HG03575 (cell line): ENCODE measurements around the gene CBLB.

ENCODE experiments used
- ATAC-seq: cut with Tn5 transposase; IDR thresholded peaks from one replicate; pipeline ENCODE4 v1.9.1; 2021; ENCODE audit not compliant: unreplicated experiment, insufficient number of reproducible peaks, low FRiP score; ENCODE audit errors: extremely low read depth

Gene CBLB

DNA sequence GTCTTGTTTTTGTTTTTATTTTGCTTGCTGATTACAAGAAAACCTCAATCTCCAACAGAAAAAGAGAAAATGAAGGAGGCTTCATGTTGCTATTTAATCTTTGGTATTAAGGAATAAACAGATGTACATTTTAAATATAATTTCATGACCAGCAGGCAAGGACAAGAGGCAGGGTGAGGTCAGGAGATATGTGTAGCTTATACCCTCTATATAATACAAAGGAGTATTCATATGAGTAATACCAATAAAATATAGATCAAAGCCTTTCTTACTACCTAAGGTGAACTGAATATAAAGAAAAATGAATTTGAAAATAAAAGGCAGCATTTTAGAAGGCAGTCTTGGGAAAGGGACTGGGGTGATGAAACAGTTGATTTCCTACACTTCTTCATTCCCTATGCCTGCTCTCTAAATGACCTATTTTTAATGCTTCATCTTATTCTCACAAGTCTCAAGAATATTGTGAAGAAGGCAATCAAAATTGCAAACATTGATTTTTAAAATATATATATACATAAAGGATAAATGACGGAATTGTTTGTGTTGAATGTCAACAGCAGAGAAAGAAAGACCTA, 8.6 kb upstream of the CBLB start:
- ATAC-seq: no peak

DNA sequence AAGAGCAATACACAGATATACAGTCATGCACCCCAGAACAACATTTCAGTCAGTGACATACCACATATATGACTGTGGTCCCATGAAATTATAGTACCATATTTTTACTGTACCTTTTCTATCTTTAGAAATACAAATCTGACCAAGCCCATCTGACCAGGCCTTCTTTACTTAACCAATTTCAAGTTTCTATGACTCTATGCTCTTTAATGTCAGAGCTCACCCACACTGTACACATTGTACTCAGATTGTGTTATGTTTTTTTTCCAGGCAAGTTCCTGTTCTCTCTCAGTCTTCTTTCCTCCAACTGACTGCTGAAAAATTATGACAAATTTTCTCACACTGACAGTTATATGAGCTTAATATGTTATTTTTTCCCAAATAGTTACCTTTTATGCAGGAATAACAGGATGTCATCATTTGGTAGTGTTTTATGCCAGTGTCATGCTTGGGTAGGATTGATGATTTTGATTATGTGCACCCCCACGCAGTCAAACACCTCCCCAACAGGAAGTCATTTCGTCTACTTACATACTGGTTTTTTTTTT, 8.0 kb upstream of the CBLB start:
- ATAC-seq: peak; percentile 36

DNA sequence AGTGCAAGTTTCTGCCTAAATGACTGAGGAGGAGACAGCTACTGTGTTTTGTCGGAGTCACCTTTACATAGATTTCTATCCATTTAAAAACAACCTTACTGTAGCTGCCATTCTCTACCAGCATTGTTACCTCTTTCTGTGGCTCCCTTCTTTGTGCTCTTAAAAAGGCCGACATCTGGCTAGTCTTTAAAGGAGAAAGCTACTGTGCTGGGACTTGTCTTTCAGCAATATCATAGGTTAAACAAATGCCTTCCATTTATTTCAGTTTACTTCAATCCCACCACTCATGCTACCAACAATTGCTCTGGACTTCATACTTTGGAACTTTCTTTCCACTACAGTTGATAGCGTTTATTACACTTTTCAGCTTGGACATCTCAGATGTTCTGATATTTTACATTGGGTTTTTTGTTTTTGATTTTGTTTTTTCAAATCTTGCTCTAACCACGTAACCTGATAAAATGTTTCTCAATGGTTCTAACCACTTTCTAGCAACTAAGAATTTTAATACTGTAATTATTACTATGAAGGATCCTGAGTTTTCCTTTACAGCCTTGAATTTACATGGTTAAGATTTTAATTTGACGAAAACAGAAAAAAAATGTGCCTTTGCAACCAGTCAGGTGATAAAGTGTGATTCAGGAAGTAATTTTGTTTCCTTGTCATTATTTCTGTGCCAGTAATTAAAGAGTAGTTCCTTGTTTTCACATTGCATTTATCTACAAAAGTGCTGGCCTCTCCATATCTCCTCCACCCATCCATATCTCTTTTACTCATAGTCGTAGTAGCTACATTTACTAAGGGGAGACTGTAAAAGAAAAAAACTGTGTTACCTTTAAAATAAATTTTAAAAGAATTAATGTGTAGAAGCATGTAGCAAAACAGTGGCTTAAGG, 1.3 kb upstream of the CBLB start:
- ATAC-seq: no peak

DNA sequence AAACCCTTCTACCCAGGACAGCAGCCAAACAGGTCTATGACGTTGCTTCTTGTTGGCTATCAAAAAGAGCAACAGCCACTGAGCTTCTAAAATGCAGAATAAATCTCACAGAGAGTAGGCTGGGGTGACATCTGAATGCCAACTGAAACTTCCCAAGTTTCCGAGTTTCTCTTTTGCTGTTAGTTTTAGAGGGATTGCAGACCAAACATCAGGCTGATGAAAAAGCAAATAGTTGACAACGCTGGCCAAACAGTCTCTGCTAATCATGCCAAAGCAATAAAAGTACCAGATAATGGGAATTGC, 670 bp upstream of the CBLB start:
- no peak for ATAC-seq

DNA sequence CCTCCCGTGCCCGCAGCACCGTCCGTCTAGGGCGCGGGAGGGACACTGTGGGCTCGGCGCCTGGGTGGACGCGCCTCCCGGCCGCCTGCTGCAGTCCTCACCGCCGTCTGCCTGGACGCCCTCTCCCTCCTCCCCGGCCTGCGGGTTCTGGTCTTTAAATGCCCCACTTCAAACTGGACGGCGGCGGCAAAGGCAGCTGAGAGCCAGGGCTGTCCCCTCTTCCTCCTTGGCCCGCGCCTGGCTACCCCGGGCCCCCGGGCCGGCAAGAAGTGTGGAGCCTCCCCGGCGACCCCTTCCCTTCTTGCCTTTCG, 426 bp downstream of the CBLB start:
- no peak for ATAC-seq

- no peak for ATAC-seq
These were observed 941 bp downstream of the CBLB start for GRCh38 chr3:105867712-105868430.

- ATAC-seq: peak; percentile 26
These were observed 1.9 kb downstream of the CBLB start for GRCh38 chr3:105866656-105867653.

DNA sequence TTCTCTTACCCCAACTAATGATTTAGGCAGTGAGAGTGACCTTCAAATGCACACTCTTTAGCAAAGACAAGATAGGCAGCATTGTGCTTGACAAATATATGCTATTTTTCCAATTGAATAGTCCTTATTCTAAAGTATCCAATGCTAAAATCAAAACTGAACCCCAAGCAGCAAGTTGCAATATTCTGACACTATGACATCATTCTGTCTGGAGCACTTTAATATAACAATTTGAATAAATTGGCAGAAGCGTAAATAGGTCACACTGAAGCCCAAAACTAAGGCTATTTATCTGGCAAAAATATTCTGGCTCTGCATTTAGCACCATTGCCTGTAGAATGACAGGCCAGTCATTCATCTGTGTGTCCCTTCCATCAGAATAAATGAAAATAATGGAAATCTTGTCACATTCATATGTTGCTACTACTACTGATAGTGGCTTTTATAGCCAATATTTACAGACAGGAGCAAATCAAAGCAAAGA, 2.9 kb downstream of the CBLB start:
- no peak for ATAC-seq

DNA sequence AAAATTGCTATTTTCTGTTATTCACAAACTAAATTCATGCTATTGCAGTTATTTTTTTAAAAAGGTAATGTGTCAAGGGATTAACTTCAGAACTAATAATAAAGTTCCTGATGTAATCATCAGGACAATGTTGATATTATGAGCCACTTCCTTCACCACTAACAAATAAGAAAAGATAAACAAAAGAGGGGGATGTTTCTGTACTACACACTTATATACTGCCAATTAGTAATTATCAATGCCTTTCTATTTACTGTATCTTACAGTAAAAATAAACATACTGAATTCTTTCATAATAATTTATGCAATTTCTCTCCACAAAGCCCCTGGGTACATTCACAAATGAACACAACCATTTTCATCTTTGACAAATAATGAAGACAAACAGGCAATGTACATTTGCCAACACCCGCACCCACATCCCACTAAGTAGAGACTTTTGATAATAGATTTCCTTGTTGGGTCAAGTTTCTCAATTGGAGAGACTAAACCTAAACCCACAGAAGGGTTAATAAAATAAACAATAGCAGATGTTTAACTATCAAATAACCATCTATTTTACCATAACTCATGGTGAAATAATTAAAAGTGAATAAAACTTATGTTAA, 3.7 kb downstream of the CBLB start:
- no peak for ATAC-seq

DNA sequence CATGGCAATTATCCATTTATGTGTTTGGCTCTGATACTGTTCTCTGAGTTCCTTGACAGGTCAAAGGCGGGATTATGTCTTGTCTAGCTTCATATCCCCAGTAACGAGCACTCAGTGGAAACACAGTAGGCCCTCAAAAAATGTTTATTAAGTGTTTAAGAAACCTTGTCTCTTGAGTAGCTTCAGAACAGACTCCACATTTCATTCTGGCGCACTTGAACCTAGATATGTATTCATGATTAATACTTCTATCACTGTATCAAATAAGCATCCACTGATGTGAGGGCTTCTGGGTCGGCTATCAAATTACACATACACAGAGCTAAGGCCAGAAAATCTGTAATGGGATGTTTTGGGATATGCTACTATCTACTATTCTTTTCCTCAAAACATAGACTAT, 4.6 kb downstream of the CBLB start:
- ATAC-seq: no peak

GRCh38 chr3:105863608-105864007, 5.2 kb downstream of the CBLB start:
- ATAC-seq: no peak

DNA sequence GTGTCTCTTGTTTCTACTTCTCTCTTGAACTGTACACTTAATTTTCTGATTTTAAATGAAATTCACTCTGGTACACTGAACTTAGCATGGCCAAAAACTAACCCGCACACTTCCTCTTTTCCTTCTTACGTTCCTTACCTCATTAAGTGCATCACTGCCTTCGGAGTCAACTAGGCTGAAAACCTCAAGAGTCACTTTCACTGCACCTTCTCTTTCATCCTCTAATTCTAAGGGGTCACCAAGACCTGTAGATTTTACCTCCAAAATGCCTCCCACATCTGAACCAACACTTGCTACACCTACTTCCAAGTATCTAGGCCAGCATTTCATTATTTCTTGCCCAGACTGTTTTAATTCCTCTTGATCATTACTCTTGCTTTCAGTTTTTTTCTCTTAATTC, 6.6 kb downstream of the CBLB start:
- peak; percentile 43 for ATAC-seq

- ATAC-seq: no peak
These were observed 8.2 kb downstream of the CBLB start for GRCh38 chr3:105860641-105861040.

DNA sequence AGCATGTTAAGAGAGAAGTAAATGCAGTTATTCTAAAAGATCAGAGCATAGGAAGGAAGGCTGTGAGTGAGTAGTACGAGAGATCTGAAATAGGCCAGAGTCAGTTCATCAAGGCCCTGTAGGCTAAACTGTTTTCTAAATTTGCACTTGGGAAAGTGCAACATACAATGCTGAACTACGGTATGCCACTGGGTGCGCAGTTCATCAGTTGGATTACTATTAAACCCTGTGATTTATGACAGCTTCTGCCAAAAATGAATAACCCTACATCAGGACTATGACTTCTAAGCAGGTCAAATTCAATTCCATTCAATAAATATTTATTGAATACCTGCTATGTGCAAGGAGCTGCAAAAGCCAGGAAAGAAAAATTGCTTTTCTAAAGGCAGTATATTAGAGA, 10.8 kb downstream of the CBLB start:
- ATAC-seq: no peak

DNA sequence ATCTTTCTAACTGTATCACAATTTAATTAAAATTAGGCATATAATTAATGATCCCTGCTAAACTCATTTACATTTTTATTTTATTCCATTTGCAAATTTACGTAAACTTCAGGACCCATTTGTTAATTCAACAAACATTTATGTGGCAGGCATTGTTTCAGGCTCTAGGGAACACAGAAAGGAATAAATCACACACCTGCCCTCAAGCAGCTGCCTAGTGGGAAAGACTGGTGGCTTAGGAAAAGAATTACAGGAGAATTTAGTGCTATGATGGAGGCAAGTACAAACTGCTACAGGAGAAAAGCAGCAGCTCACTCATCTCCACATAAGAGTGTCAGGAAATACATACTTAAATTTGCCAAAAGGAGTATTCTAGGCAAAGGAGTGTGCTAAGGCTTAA, 11.2 kb downstream of the CBLB start:
- no peak for ATAC-seq

- ATAC-seq: no peak
These were observed 12.2 kb downstream of the CBLB start for GRCh38 chr3:105856605-105857004.

DNA sequence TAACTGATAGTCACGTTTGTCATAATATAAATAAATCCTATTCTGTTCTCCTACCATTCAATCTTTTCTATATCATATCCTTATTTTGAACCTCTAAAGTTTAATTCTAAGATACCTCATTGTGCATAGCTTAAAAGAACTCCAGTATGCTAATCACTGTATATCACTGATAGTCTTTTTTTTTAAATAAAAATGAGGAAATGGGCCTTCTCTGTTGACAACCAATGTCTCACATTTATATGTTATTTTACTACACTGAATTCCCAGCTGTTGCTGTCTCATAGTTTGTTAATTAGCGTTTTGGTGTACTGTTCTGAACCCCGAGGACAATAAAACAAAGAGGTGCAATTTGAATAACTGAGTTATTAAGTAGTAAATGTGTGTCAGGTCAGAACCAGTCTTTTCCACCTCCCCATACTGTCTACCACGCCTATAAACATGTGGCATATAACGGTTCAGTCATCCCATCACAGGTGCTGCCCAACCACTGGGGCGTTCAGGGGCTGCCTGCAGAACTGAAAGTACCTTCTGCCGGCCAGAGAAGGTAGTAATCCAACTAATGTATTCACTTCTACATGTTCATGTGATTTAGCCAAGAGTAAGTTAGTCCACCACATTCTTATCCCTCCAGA, 14.9 kb downstream of the CBLB start:
- ATAC-seq: peak; percentile 65

- ATAC-seq: no peak
These were observed 17.2 kb downstream of the CBLB start for GRCh38 chr3:105851582-105851981.
